Glutamatergic neuron (in vitro differentiated cells): ENCODE data around the gene HOXD8. TPM values are rescaled to one million over a fixed set of nuclear protein-coding genes. Genes with fewer than 3 reads are reported as not detected.

ENCODE experiments used
- DNase-seq: peaks from one replicate; pipeline ENCODE4 v3.0.0; 2022
- H3K27ac Mint-ChIP-seq: one replicate; pipeline ENCODE4 v1.8.0; 2020; ENCODE audit warnings: mild to moderate bottlenecking, mixed read lengths, inconsistent platforms; ENCODE audit not compliant: unreplicated experiment
- H3K27me3 Mint-ChIP-seq: one replicate; pipeline ENCODE4 v1.8.0; 2020; ENCODE audit warnings: mild to moderate bottlenecking, moderate library complexity, mixed read lengths, inconsistent platforms; ENCODE audit not compliant: unreplicated experiment
- H3K36me3 Mint-ChIP-seq: one replicate; pipeline ENCODE4 v1.8.0; 2020; ENCODE audit warnings: mild to moderate bottlenecking, mixed read lengths, inconsistent platforms; ENCODE audit not compliant: unreplicated experiment
- H3K4me1 Mint-ChIP-seq: one replicate; pipeline ENCODE4 v1.8.0; 2020; ENCODE audit warnings: mild to moderate bottlenecking, low read depth, mixed read lengths, inconsistent platforms; ENCODE audit not compliant: unreplicated experiment
- H3K4me3 Mint-ChIP-seq: one replicate; pipeline ENCODE4 v1.8.0; 2020; ENCODE audit warnings: mild to moderate bottlenecking, mixed read lengths, inconsistent platforms; ENCODE audit not compliant: unreplicated experiment
- H3K9me3 Mint-ChIP-seq: one replicate; pipeline ENCODE4 v1.8.0; 2020; ENCODE audit warnings: mild to moderate bottlenecking, moderate library complexity, mixed read lengths, inconsistent platforms; ENCODE audit not compliant: unreplicated experiment
- CTCF ChIP-seq: fragments of 200-600 bp; sonication (generic); IDR thresholded peaks from one replicate; pipeline ENCODE4 v1.5.0; 2021; ENCODE audit not compliant: partially characterized antibody, unreplicated experiment
- total RNA-seq: library from RNA; stranded (reverse); fragmentation: NEBNext Ultra II Directional; extraction: Animal tissue kit (Norgen Biotek cat#: 25700); gene quantifications from one replicate; pipeline ENCODE4 v1.2.1, GENCODE V29; 2021; ENCODE audit not compliant: unreplicated experiment

Gene HOXD8
- total RNA-seq, 1 donor from 2014 or later: 0.27 TPM

GRCh38 chr2:176088937-176089842 lies 40.3 kb upstream of the HOXD8 start:
- peaks cover 50% of the 10 kb centered on the region for H3K27me3 Mint-ChIP-seq
- H3K36me3 Mint-ChIP-seq: peaks cover 4% of the 10 kb centered on the region
- no peak for TF ChIP-seq CTCF
- no peak overlapping the region for H3K4me3 Mint-ChIP-seq
- DNase-seq: no peak
- peaks cover 4% of the 10 kb centered on the region for H3K4me1 Mint-ChIP-seq
- H3K9me3 Mint-ChIP-seq: peaks cover 21% of the 10 kb centered on the region
- no peak overlapping the region for H3K27ac Mint-ChIP-seq

GRCh38 chr2:176089843-176090395 lies 39.6 kb upstream of the HOXD8 start:
- H3K36me3 Mint-ChIP-seq: peaks cover 4% of the 10 kb centered on the region

GRCh38 chr2:176090862-176091261 lies 38.6 kb upstream of the HOXD8 start:
- H3K4me3 Mint-ChIP-seq: no peak overlapping the region
- peaks cover 4% of the 10 kb centered on the region for H3K36me3 Mint-ChIP-seq
- no peak for TF ChIP-seq CTCF
- H3K4me1 Mint-ChIP-seq: no peaks in the 10 kb centered on the region
- peaks cover 21% of the 10 kb centered on the region for H3K9me3 Mint-ChIP-seq
- H3K27ac Mint-ChIP-seq: no peak overlapping the region
- no peak for DNase-seq
- peaks cover 50% of the 10 kb centered on the region for H3K27me3 Mint-ChIP-seq

More at GRCh38 chr2:176089843-176090395, 39.6 kb upstream of the HOXD8 start:
- Mint-ChIP-seq H3K27me3 (peaks cover 52% of the 10 kb centered on the region), H3K9me3 (peaks cover 21% of the 10 kb centered on the region), H3K4me3 (no peak overlapping the region), H3K27ac (no peak overlapping the region), H3K4me1 (peaks cover 1% of the 10 kb centered on the region)
- no peak for TF ChIP-seq CTCF
- no peak for DNase-seq

GRCh38 chr2:176091329-176092258 lies 37.9 kb upstream of the HOXD8 start:
- H3K27me3 Mint-ChIP-seq: peaks cover 44% of the 10 kb centered on the region
- peak overlapping the region; percentile 63 for H3K4me3 Mint-ChIP-seq
- peaks cover 4% of the 10 kb centered on the region for H3K36me3 Mint-ChIP-seq
- no peak for TF ChIP-seq CTCF
- H3K4me1 Mint-ChIP-seq: peaks cover 1% of the 10 kb centered on the region
- H3K9me3 Mint-ChIP-seq: peaks cover 22% of the 10 kb centered on the region
- no peak overlapping the region for H3K27ac Mint-ChIP-seq
- DNase-seq: no peak
